GM19023 (cell line): ENCODE results near the gene DNM3.

ENCODE experiments used
- ATAC-seq: cut with Tn5 transposase; IDR thresholded peaks from one replicate; pipeline ENCODE4 v1.9.1; 2021; ENCODE audit warnings: mild to moderate bottlenecking, moderate library complexity; ENCODE audit not compliant: unreplicated experiment

The DNM3 gene

GRCh38 chr1:172219966-172220365 is 378.7 kb downstream of the DNM3 start:
- ATAC-seq, result no peak

- no peak for ATAC-seq
Observed at GRCh38 chr1:172220376-172220775, 379.1 kb downstream of the DNM3 start.

GRCh38 chr1:172221436-172221835 is 380.1 kb downstream of the DNM3 start:
- no peak for ATAC-seq

- no peak for ATAC-seq
Observed at GRCh38 chr1:172224871-172225270, 383.6 kb downstream of the DNM3 start.

GRCh38 chr1:172229942-172230341 is 388.6 kb downstream of the DNM3 start:
- no peak for ATAC-seq

GRCh38 chr1:172230526-172230925 is 389.2 kb downstream of the DNM3 start:
- no peak for ATAC-seq

GRCh38 chr1:172236958-172237357 is 395.7 kb downstream of the DNM3 start:
- no peak for ATAC-seq

GRCh38 chr1:172238158-172238557 is 396.9 kb downstream of the DNM3 start:
- no peak for ATAC-seq

GRCh38 chr1:172238965-172239364 is 397.7 kb downstream of the DNM3 start:
- no peak for ATAC-seq

GRCh38 chr1:172239901-172240300 is 398.6 kb downstream of the DNM3 start:
- ATAC-seq, result no peak

- no peak for ATAC-seq
Observed at GRCh38 chr1:172241540-172241939, 400.2 kb downstream of the DNM3 start.

GRCh38 chr1:172244865-172245264 is 403.6 kb downstream of the DNM3 start:
- ATAC-seq, result no peak

- no peak for ATAC-seq
Observed at GRCh38 chr1:172245788-172246187, 404.5 kb downstream of the DNM3 start.

- ATAC-seq, result no peak
Observed at GRCh38 chr1:172246521-172247390, 405.5 kb downstream of the DNM3 start.

- ATAC-seq, result no peak
Observed at GRCh38 chr1:172251486-172251885, 410.2 kb downstream of the DNM3 start.

GRCh38 chr1:172252321-172252720 is 411.0 kb downstream of the DNM3 start:
- no peak for ATAC-seq

GRCh38 chr1:172252958-172253357 is 411.7 kb downstream of the DNM3 start:
- no peak for ATAC-seq

GRCh38 chr1:172254521-172255222 is 413.4 kb downstream of the DNM3 start:
- ATAC-seq, result no peak

GRCh38 chr1:172255223-172255560 is 413.9 kb downstream of the DNM3 start:
- no peak for ATAC-seq

- ATAC-seq, result no peak
Observed at GRCh38 chr1:172265905-172266304, 424.6 kb downstream of the DNM3 start.

GRCh38 chr1:172266528-172267174 is 425.4 kb downstream of the DNM3 start:
- ATAC-seq, result no peak

GRCh38 chr1:172268237-172268636 is 426.9 kb downstream of the DNM3 start:
- no peak for ATAC-seq
